ENCODE data around the gene ZNF423. TPM values are rescaled to one million over a fixed set of nuclear protein-coding genes. Genes with fewer than 3 reads are reported as not detected.

ZNF423 gene
- total RNA-seq, 1 donor from 2014 or later = 19.8 TPM

- Mint-ChIP-seq H3K4me1 (peaks cover 3% of the 10 kb centered on the region), H3K27me3 (ENCODE audit: low read depth) (peaks cover 43% of the 10 kb centered on the region), H3K36me3 (no peaks in the 10 kb centered on the region), H3K27ac (no peak overlapping the region), H3K4me3 (no peak overlapping the region), H3K9me3 (no peaks in the 10 kb centered on the region)
- TF ChIP-seq CTCF (IDR thresholded peaks at IDR 0.05; ENCODE audit: unreplicated experiment) = no peak
- no peak for DNase-seq (ENCODE audit: low spot score in 2 of 2, unreplicated experiment in 2 of 2)
Measured at GRCh38 chr16:49442805-49443204, 413.1 kb downstream of the ZNF423 start.

- peaks cover 42% of the 10 kb centered on the region for H3K27me3 Mint-ChIP-seq (ENCODE audit: low read depth)
- peak overlapping the region; percentile 27 for H3K4me3 Mint-ChIP-seq
- peak in 1 of 2 experiments; percentile 42 for DNase-seq (ENCODE audit: low spot score in 2 of 2, unreplicated experiment in 2 of 2)
- no peaks in the 10 kb centered on the region for H3K36me3 Mint-ChIP-seq
- H3K27ac Mint-ChIP-seq = no peak overlapping the region
- peaks cover 3% of the 10 kb centered on the region for H3K4me1 Mint-ChIP-seq
- TF ChIP-seq CTCF (IDR thresholded peaks at IDR 0.05; ENCODE audit: unreplicated experiment) = peak; percentile 33
- no peaks in the 10 kb centered on the region for H3K9me3 Mint-ChIP-seq
Measured at GRCh38 chr16:49441366-49441780, 414.5 kb downstream of the ZNF423 start.

GRCh38 chr16:49440156-49441065 lies 415.5 kb downstream of the ZNF423 start:
- no peaks in the 10 kb centered on the region for H3K36me3 Mint-ChIP-seq
- peaks cover 3% of the 10 kb centered on the region for H3K4me1 Mint-ChIP-seq
- DNase-seq (ENCODE audit: low spot score in 2 of 2, unreplicated experiment in 2 of 2) = no peak
- TF ChIP-seq CTCF (IDR thresholded peaks at IDR 0.05; ENCODE audit: unreplicated experiment) = no peak
- peaks cover 42% of the 10 kb centered on the region for H3K27me3 Mint-ChIP-seq (ENCODE audit: low read depth)
- H3K27ac Mint-ChIP-seq = no peak overlapping the region
- H3K4me3 Mint-ChIP-seq = no peak overlapping the region
- no peaks in the 10 kb centered on the region for H3K9me3 Mint-ChIP-seq

- no peak for DNase-seq (ENCODE audit: low spot score in 2 of 2, unreplicated experiment in 2 of 2)
- H3K4me1 Mint-ChIP-seq = peaks cover 3% of the 10 kb centered on the region
- H3K4me3 Mint-ChIP-seq = no peak overlapping the region
- no peak overlapping the region for H3K27ac Mint-ChIP-seq
- no peaks in the 10 kb centered on the region for H3K36me3 Mint-ChIP-seq
- H3K9me3 Mint-ChIP-seq = no peaks in the 10 kb centered on the region
- no peak for TF ChIP-seq CTCF (IDR thresholded peaks at IDR 0.05; ENCODE audit: unreplicated experiment)
- peaks cover 40% of the 10 kb centered on the region for H3K27me3 Mint-ChIP-seq (ENCODE audit: low read depth)
Measured at GRCh38 chr16:49439676-49440075, 416.2 kb downstream of the ZNF423 start.

GRCh38 chr16:49439050-49439449 lies 416.9 kb downstream of the ZNF423 start:
- Mint-ChIP-seq H3K27me3 (ENCODE audit: low read depth) (peaks cover 36% of the 10 kb centered on the region), H3K4me3 (no peak overlapping the region), H3K27ac (no peak overlapping the region), H3K4me1 (peaks cover 3% of the 10 kb centered on the region), H3K36me3 (no peaks in the 10 kb centered on the region), H3K9me3 (no peaks in the 10 kb centered on the region)
- TF ChIP-seq CTCF (IDR thresholded peaks at IDR 0.05; ENCODE audit: unreplicated experiment) = no peak
- DNase-seq (ENCODE audit: low spot score in 2 of 2, unreplicated experiment in 2 of 2) = no peak

Other genes starting within 250 kb of the ZNF423 start
- 21.4 to 24.3 TPM (median 22.3 TPM) in 3 replicates for gene CNEP1R1, start 169.1 kb upstream of the ZNF423 start, total RNA-seq
- gene HEATR3, start 209.9 kb upstream of the ZNF423 start, total RNA-seq = 16.0 to 19.2 TPM (median 18.4 TPM) in 3 replicates